Posterior vena cava (tissue), 2 donors: ENCODE results near the gene MYCBP2. TPM values are rescaled to one million over a fixed set of nuclear protein-coding genes. Genes with fewer than 3 reads are reported as not detected.
"Not testable (repeated sequence)": the region's sequence is repeated elsewhere in the genome, so short reads cannot be mapped to it uniquely, and the experiment has no call there.

Source experiments
- DNase-seq: peaks from one replicate; pipeline ENCODE4 v3.0.0-alpha.2; 2020; ENCODE audit warnings: low spot score
- intact Hi-C, 2 donors: fragments of 100-400 bp; cut with DNase I; formaldehyde crosslinking; loops; one replicate each; pipeline versions ENCODE4 v1.14.1 to v1.14.2; 2022 to 2023
- total RNA-seq, 2 donors: library from RNA; stranded (reverse); fragmentation: NEBNext Ultra II Directional; extraction: Animal tissue kit (Norgen Biotek cat#: 25700); gene quantifications; one replicate each; pipeline ENCODE4 v1.2.1, GENCODE V29; 2021
- donor health status: DM: yes; HTN: yes; CAD: no.
- donor health status: DM: yes; HTN: yes; CAD: no.

MYCBP2 gene
- total RNA-seq, 2 donors from 2014 or later = 153 to 188 TPM

- intact Hi-C loops = no loop called here
- DNase-seq = no peak
Measured at GRCh38 chr13:77343841-77344240, 16.9 kb upstream of the MYCBP2 start.

- intact Hi-C loops = no loop called here
- no peak for DNase-seq
Measured at GRCh38 chr13:77339408-77339807, 12.5 kb upstream of the MYCBP2 start.

GRCh38 chr13:77338961-77339401 lies 12.1 kb upstream of the MYCBP2 start:
- intact Hi-C loops = no loop called here
- DNase-seq = no peak

- intact Hi-C loops = no loop called here
- no peak for DNase-seq
Measured at GRCh38 chr13:77338329-77338728, 11.4 kb upstream of the MYCBP2 start.

GRCh38 chr13:77337159-77337558 lies 10.3 kb upstream of the MYCBP2 start:
- intact Hi-C loops = no loop called here

GRCh38 chr13:77335543-77335942 lies 8.6 kb upstream of the MYCBP2 start:
- intact Hi-C loops = no loop called here
- DNase-seq = no peak

More at GRCh38 chr13:77337159-77337558, 10.3 kb upstream of the MYCBP2 start:
- DNase-seq = no peak

- intact Hi-C loops = no loop called here
- no peak for DNase-seq
Measured at GRCh38 chr13:77333594-77333993, 6.7 kb upstream of the MYCBP2 start.

- no peak for DNase-seq
- intact Hi-C loops = no loop called here
Measured at GRCh38 chr13:77331421-77331820, 4.5 kb upstream of the MYCBP2 start.

- no peak for DNase-seq
- intact Hi-C loops = no loop called here
Measured at GRCh38 chr13:77329911-77330584, 3.2 kb upstream of the MYCBP2 start.

GRCh38 chr13:77329133-77329910 lies 2.4 kb upstream of the MYCBP2 start:
- DNase-seq = peak; percentile 95
- intact Hi-C loops = no loop called here

GRCh38 chr13:77328819-77329132 lies 1.9 kb upstream of the MYCBP2 start:
- no peak for DNase-seq
- intact Hi-C loops = no loop called here

- DNase-seq = no peak
- intact Hi-C loops = no loop called here
Measured at GRCh38 chr13:77325371-77325980, 1.4 kb downstream of the MYCBP2 start.

GRCh38 chr13:77323858-77324257 lies 3.0 kb downstream of the MYCBP2 start:
- no peak for DNase-seq
- intact Hi-C loops = no loop called here

- intact Hi-C loops = no loop called here
Measured at GRCh38 chr13:77319536-77319935, 7.4 kb downstream of the MYCBP2 start.

GRCh38 chr13:77318741-77319140 lies 8.2 kb downstream of the MYCBP2 start:
- DNase-seq = no peak
- intact Hi-C loops = no loop called here

More at GRCh38 chr13:77319536-77319935, 7.4 kb downstream of the MYCBP2 start:
- DNase-seq = no peak

- DNase-seq = no peak
- intact Hi-C loops = no loop called here
Measured at GRCh38 chr13:77316430-77316829, 10.5 kb downstream of the MYCBP2 start.

- not testable (repeated sequence) for DNase-seq
Measured at GRCh38 chr13:77315509-77315908, 11.4 kb downstream of the MYCBP2 start.

GRCh38 chr13:77313923-77314322 lies 13.0 kb downstream of the MYCBP2 start:
- intact Hi-C loops = no loop called here
- DNase-seq = no peak

More at GRCh38 chr13:77315509-77315908, 11.4 kb downstream of the MYCBP2 start:
- intact Hi-C loops = not testable (repeated sequence)

- intact Hi-C loops = no loop called here
- DNase-seq = no peak
Measured at GRCh38 chr13:77312311-77312710, 14.6 kb downstream of the MYCBP2 start.

- intact Hi-C loops = no loop called here
- no peak for DNase-seq
Measured at GRCh38 chr13:77310579-77311279, 16.2 kb downstream of the MYCBP2 start.
